GM19099 (cell line): ENCODE data around the gene UGDH.
A peak's percentile ranks its signal among the peaks of the same experiment; 100 is the strongest.

Experiments used
- POLR2A ChIP-seq: IDR thresholded peaks from 3 replicates; pipeline ENCODE4 v1.6.1; 2011; ENCODE audit warnings: low read depth; ENCODE audit not compliant: insufficient read length; ENCODE audit errors: extremely low read depth

UGDH gene

GRCh38 chr4:39527296-39528060, at the start of gene UGDH:
TSS of gene UGDH (minus strand) at chr4:39527439. CDS start at chr4:39521512, 5,927 bp downstream.
- peak; percentile 81 for TF ChIP-seq POLR2A

- no peak for TF ChIP-seq POLR2A
These were observed 47.7 kb upstream of the UGDH start for GRCh38 chr4:39574946-39575345.

GRCh38 chr4:39571504-39571903, 44.3 kb upstream of the UGDH start:
- no peak for TF ChIP-seq POLR2A

GRCh38 chr4:39571054-39571453, 43.8 kb upstream of the UGDH start:
- TF ChIP-seq POLR2A: no peak

GRCh38 chr4:39569209-39569608, 42.0 kb upstream of the UGDH start:
- no peak for TF ChIP-seq POLR2A

GRCh38 chr4:39568805-39569204, 41.6 kb upstream of the UGDH start:
- TF ChIP-seq POLR2A: no peak

DNA sequence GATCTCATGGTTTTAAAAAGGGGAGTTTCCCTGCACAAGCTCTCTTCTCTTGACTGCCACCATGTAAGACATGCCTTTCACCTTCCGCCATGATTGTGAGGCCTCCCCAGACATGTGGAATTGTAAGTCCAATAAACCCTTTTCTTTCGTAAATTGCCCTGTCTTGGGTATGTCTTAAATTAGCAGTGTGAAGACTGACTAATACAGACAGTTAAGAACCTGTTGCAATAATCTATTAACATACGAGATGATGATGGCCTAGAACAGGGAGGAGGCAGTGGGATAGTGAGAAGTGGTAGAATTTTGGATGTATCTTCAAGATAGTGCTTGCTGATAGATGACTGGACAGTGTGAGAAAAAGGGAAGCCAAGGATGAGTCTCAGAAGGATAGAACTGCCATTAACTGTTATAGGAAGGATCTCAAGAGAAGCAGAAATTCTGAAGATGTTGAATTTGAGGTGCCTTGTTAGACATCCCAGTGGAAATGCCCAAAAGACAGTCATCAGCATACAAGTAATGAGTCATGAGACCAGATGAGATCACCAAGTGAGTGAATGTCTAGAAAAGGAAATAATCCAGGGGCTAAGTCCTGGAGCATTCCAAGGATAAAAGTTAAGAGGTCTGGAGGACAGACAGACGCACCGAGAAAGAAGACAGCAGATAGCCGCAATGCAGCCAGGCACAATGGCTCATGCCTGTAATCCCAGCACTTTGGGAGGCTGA, 38.8 kb upstream of the UGDH start:
- TF ChIP-seq POLR2A: no peak

DNA sequence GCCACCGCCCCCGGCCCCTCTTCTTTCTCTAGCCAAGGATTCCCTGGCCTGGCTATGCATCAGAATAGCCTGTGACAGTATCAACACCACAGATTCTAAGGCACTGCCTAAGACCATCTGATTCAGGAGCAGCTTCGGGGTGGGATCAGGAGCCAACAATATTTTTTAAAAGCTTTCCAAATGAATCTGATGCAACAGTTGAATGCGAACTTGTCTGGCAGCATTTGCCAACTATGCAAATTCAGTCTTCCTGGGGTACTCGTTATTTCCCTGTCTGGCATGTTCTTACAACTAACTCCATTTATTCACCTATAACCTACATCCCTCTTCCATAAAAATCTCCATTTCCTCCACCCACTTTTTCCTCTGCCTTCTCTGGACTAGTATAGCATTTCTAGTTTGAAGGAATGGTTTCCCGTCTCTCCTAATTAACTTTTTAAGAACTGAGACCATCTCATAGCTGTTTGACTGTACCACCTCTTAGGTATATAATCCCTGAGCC, 36.2 kb upstream of the UGDH start:
- no peak for TF ChIP-seq POLR2A

GRCh38 chr4:39562792-39563191, 35.6 kb upstream of the UGDH start:
- TF ChIP-seq POLR2A: no peak

DNA sequence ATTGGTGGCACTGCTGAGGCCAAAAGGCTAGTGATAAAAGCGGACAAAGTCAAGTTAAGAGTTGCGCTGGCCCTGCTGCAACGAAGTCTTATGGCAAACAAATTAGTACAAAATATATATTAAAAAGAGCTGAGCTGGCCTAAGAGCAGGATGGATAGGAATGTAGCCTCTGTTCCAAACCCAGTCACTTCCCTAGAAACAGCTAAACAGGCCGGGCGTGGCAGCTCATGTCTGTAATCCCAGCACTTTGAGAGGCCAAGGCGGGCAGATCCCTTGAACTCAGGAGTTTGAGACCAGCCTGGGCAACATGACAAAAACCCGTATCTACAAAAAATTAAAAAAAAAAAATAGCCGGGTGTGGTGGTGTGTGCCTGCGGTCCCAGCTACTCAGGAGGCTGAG, 32.4 kb upstream of the UGDH start:
- no peak for TF ChIP-seq POLR2A

GRCh38 chr4:39555472-39555871, 28.2 kb upstream of the UGDH start:
- TF ChIP-seq POLR2A: no peak

DNA sequence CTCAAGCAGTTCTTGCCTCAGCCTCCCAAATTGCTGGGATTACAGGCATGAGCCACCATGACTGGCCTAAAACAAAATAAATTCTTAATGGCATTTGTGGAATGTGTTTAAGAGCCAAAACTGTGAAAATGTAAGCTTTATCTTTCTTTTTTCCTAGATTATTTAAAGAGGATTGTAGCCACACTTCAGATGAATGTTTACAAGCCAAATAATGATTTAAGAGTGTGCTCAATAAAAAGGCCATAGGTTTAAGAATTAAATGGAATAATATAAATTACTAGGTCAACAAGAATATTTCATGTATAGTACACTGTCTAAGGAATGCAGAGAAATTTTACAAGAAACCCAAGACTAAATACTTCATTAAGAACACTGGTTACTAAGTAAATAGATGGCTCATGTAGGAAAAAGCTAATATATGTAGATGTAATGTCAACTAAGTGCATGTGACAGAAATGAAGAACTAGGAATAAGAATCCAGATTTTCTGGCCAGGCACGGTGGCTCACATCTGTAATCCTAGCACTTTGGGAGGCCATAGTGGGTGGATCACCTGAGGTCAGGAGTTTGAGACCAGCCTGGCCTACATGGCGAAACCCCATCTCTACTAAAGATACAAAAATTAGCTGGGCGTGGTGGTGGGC, 21.3 kb upstream of the UGDH start:
- TF ChIP-seq POLR2A: no peak

GRCh38 chr4:39544580-39545315, 17.5 kb upstream of the UGDH start:
- TF ChIP-seq POLR2A: no peak

DNA sequence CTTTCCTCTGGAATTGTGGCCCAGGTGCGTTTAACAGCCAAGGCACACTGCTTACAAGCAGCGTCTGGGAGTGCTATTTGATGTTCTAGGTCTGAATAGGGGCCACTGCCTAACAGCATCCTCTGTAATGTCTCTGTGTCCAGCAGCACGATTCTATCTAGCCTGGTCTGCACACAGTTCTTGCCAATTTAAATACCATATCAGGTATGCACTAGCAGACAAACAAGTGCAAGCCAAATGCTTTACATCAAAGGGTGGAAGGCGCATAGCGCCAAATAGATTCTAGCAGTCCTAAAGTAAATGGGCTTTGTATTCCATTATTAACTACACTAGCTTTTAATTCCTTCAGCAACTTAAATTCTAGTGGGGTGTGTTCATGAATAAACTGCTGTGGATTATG, 15.8 kb upstream of the UGDH start:
- TF ChIP-seq POLR2A: no peak

GRCh38 chr4:39542611-39543012, 15.4 kb upstream of the UGDH start:
- no peak for TF ChIP-seq POLR2A
